ENCODE measurements around the gene SLMAP. TPM values are rescaled to one million over a fixed set of nuclear protein-coding genes. Genes with fewer than 3 reads are reported as not detected.

The SLMAP gene
- polyA plus RNA-seq, 1 donor (not counting 4 experiments of a cell fraction or from before 2014, with no cell fraction given), result 58.0 TPM

DNA sequence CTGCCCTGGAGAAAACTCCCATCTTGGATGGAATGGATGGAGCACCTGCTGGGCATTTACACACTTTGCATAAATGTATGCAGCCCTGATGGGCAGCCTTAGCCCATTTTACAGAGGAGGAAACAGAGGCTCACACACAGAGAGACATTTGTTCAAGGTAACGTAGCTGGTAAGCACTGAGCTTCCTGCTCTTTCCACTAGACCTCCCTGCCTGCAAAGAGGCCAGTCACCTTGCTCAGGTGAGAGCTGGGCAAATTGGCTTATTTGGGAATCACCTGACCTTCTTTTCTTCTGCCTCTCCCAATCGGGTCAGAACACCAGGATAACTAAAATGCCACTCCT lies 200.7 kb downstream of the SLMAP start:
- no peak overlapping the region for H3K9ac ChIP-seq (ENCODE audit: control insufficient read depth, extremely low read depth, insufficient read depth, low read length)
- H3K27ac ChIP-seq (ENCODE audit: control insufficient read depth, insufficient read depth, low read length), result peak overlapping the region; percentile 65
- H3K4me1 ChIP-seq (ENCODE audit: control insufficient read depth, extremely low read depth, insufficient read depth, low read length), result peaks cover 35% of the 10 kb centered on the region
- no peaks in the 10 kb centered on the region for H3K9me3 ChIP-seq (ENCODE audit: control insufficient read depth, low read depth, low read length)
- no peak overlapping the region for H3K4me3 ChIP-seq (ENCODE audit: control insufficient read depth in 2 of 3, extremely low read depth in 1 of 3, insufficient read depth in 2 of 3, low read depth in 1 of 3, low read length in 3 of 3)
- FAIRE-seq (no peak), DNase-seq (ENCODE audit: low read depth, low spot score) (no peak)
- peaks cover 5% of the 10 kb centered on the region for H3K79me2 ChIP-seq (ENCODE audit: control insufficient read depth, insufficient read depth, low read length)
- H3K27me3 ChIP-seq (ENCODE audit: control insufficient read depth, extremely low read depth, insufficient read depth, low read length), result no peaks in the 10 kb centered on the region
- H2AFZ ChIP-seq (ENCODE audit: control insufficient read depth, low read length), result no peak overlapping the region
- TF ChIP-seq, protein P1, sequence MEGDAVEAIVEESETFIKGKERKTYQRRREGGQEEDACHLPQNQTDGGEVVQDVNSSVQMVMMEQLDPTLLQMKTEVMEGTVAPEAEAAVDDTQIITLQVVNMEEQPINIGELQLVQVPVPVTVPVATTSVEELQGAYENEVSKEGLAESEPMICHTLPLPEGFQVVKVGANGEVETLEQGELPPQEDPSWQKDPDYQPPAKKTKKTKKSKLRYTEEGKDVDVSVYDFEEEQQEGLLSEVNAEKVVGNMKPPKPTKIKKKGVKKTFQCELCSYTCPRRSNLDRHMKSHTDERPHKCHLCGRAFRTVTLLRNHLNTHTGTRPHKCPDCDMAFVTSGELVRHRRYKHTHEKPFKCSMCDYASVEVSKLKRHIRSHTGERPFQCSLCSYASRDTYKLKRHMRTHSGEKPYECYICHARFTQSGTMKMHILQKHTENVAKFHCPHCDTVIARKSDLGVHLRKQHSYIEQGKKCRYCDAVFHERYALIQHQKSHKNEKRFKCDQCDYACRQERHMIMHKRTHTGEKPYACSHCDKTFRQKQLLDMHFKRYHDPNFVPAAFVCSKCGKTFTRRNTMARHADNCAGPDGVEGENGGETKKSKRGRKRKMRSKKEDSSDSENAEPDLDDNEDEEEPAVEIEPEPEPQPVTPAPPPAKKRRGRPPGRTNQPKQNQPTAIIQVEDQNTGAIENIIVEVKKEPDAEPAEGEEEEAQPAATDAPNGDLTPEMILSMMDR (optimal IDR thresholded peaks at IDR 0.05 in 1 of 3, IDR thresholded peaks at IDR 0.05 in 1 of 3, conservative IDR thresholded peaks at IDR 0.05 in 1 of 3; ENCODE audit: extremely low read depth in 1 of 3, insufficient read depth in 2 of 3, low read length in 3 of 3), result no peak
- TF ChIP-seq EZH2 (IDR thresholded peaks at IDR 0.05; ENCODE audit: low read length), result no peak
- H3K36me3 ChIP-seq (ENCODE audit: control insufficient read depth in 2 of 2, extremely low read depth in 1 of 2, insufficient read depth in 2 of 2, low read length in 2 of 2), result no peaks in the 10 kb centered on the region
- dilution Hi-C loops (cut with MboI; ENCODE audit: extremely low pct_ligation_motif_present, low sequenced_read_pairs), result no loop called here
- H3K9me1 ChIP-seq (ENCODE audit: control insufficient read depth, extremely low read depth, insufficient read depth, low read length), result peaks cover 2% of the 10 kb centered on the region
- no peak overlapping the region for H3K4me2 ChIP-seq (ENCODE audit: control insufficient read depth, extremely low read depth, insufficient read depth, low read depth, low read length)
- H4K20me1 ChIP-seq (ENCODE audit: control insufficient read depth, extremely low read depth, insufficient read depth, low read length), result no peaks in the 10 kb centered on the region

DNA sequence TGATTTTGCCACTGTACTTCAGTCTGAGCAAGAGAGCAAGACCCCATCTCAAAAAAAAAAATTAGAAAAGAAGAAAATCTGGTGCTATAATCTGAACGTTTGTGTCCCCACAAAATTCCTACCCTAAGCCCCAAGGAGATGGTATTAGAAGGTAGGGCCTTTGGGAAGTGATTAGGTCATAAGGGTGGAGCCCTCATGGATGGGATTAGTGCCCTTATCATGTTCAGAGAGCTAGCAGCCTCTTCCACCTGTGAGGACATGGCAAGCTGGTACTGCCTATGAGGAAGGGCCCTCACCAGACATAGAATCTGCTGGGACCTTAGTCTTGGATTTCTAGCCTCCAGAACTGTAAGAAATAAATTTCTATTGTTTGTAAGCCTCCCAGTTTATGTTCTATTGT lies 201.7 kb downstream of the SLMAP start:
- H3K4me2 ChIP-seq (ENCODE audit: control insufficient read depth, extremely low read depth, insufficient read depth, low read depth, low read length), result no peak overlapping the region
- H3K9ac ChIP-seq (ENCODE audit: control insufficient read depth, extremely low read depth, insufficient read depth, low read length), result no peak overlapping the region
- H3K36me3 ChIP-seq (ENCODE audit: control insufficient read depth in 2 of 2, extremely low read depth in 1 of 2, insufficient read depth in 2 of 2, low read length in 2 of 2), result no peaks in the 10 kb centered on the region
- H3K79me2 ChIP-seq (ENCODE audit: control insufficient read depth, insufficient read depth, low read length), result peaks cover 12% of the 10 kb centered on the region
- H3K4me3 ChIP-seq (ENCODE audit: control insufficient read depth in 2 of 3, extremely low read depth in 1 of 3, insufficient read depth in 2 of 3, low read depth in 1 of 3, low read length in 3 of 3), result no peak overlapping the region
- no peaks in the 10 kb centered on the region for H3K27me3 ChIP-seq (ENCODE audit: control insufficient read depth, extremely low read depth, insufficient read depth, low read length)
- DNase-seq (ENCODE audit: low read depth, low spot score) (no peak), FAIRE-seq (no peak)
- TF ChIP-seq, protein P1 (optimal IDR thresholded peaks at IDR 0.05 in 1 of 3, IDR thresholded peaks at IDR 0.05 in 1 of 3, conservative IDR thresholded peaks at IDR 0.05 in 1 of 3; ENCODE audit: extremely low read depth in 1 of 3, insufficient read depth in 2 of 3, low read length in 3 of 3), result no peak
- peaks cover 41% of the 10 kb centered on the region for H3K4me1 ChIP-seq (ENCODE audit: control insufficient read depth, extremely low read depth, insufficient read depth, low read length)
- dilution Hi-C loops (cut with MboI; ENCODE audit: extremely low pct_ligation_motif_present, low sequenced_read_pairs), result no loop called here
- H3K27ac ChIP-seq (ENCODE audit: control insufficient read depth, insufficient read depth, low read length), result no peak overlapping the region
- no peaks in the 10 kb centered on the region for H3K9me3 ChIP-seq (ENCODE audit: control insufficient read depth, low read depth, low read length)
- H4K20me1 ChIP-seq (ENCODE audit: control insufficient read depth, extremely low read depth, insufficient read depth, low read length), result no peaks in the 10 kb centered on the region
- peaks cover 2% of the 10 kb centered on the region for H3K9me1 ChIP-seq (ENCODE audit: control insufficient read depth, extremely low read depth, insufficient read depth, low read length)
- H2AFZ ChIP-seq (ENCODE audit: control insufficient read depth, low read length), result no peak overlapping the region
